SK-N-SH treated with all-trans-retinoic acid at 6 μM for 48 hours (cell line): ENCODE results near the gene KRT1.

Experiments
- ATAC-seq: fragments of 200-7000 bp; cut with Tn5 transposase; 3 replicates; pipeline ENCODE4 v1.9.1; 2020; ENCODE audit warnings: mild to moderate bottlenecking, moderate library complexity
- ARNTL ChIP-seq: fragments of 450-650 bp; formaldehyde crosslinking; IDR thresholded peaks from 2 replicates; pipeline ENCODE4 v1.5.0; 2020; ENCODE audit warnings: low read depth, mild to moderate bottlenecking, moderate library complexity, borderline replicate concordance
- BACH2 ChIP-seq: fragments of 250-450 bp; sonication (Bioruptor Pico); IDR thresholded peaks from 2 replicates; pipeline ENCODE4 v1.9.0; 2021; ENCODE audit warnings: mild to moderate bottlenecking, borderline replicate concordance
- CSDC2 ChIP-seq: fragments of 250-450 bp; sonication (Bioruptor Pico); IDR thresholded peaks from 2 replicates; pipeline ENCODE4 v1.5.0; 2020; ENCODE audit warnings: mild to moderate bottlenecking, moderate library complexity
- CSRNP3 ChIP-seq: fragments of 250-450 bp; sonication (Bioruptor Pico); IDR thresholded peaks from 2 replicates; pipeline ENCODE4 v1.5.1; 2021; ENCODE audit warnings: mild to moderate bottlenecking, moderate library complexity
- ESRRG ChIP-seq: fragments of 250-450 bp; sonication (Bioruptor Pico); IDR thresholded peaks from 2 replicates; pipeline ENCODE4 v1.6.1; 2021; ENCODE audit warnings: mild to moderate bottlenecking
- GLIS3 ChIP-seq: fragments of 250-450 bp; sonication (Bioruptor Pico); IDR thresholded peaks from 2 replicates; pipeline ENCODE4 v1.5.0; 2020; ENCODE audit warnings: mild to moderate bottlenecking, moderate library complexity
- ISL1 ChIP-seq: fragments of 250-450 bp; sonication (Bioruptor Pico); IDR thresholded peaks from 2 replicates; pipeline ENCODE4 v2.1.2; 2022; ENCODE audit warnings: mild to moderate bottlenecking, moderate library complexity
- OSR1 ChIP-seq: fragments of 250-450 bp; sonication (Bioruptor Pico); IDR thresholded peaks from 2 replicates; pipeline ENCODE4 v1.8.0; 2022; ENCODE audit warnings: moderate library complexity, mild to moderate bottlenecking, inconsistent platforms
- PATZ1 ChIP-seq: fragments of 250-450 bp; sonication (Bioruptor Pico); IDR thresholded peaks from 2 replicates; pipeline ENCODE4 v1.8.0; 2020; ENCODE audit warnings: mild to moderate bottlenecking, moderate library complexity, borderline replicate concordance
- RARB ChIP-seq: fragments of 250-450 bp; sonication (Bioruptor Pico); IDR thresholded peaks from 2 replicates; pipeline ENCODE4 v1.8.0; 2021; ENCODE audit warnings: mild to moderate bottlenecking, moderate library complexity
- SNAI2 ChIP-seq: fragments of 250-450 bp; sonication (Bioruptor Pico); IDR thresholded peaks from 2 replicates; pipeline ENCODE4 v1.5.0; 2020; ENCODE audit warnings: mild to moderate bottlenecking, moderate library complexity
- TCF4 ChIP-seq: fragments of 250-450 bp; sonication (Bioruptor Pico); IDR thresholded peaks from 2 replicates; pipeline ENCODE4 v1.8.0; 2021; ENCODE audit warnings: mild to moderate bottlenecking, moderate library complexity, borderline replicate concordance
- TOX ChIP-seq: fragments of 250-450 bp; sonication (Bioruptor Pico); IDR thresholded peaks from 2 replicates; pipeline ENCODE4 v1.8.0; 2021; ENCODE audit warnings: mild to moderate bottlenecking, moderate library complexity, borderline replicate concordance
- ZC3H10 ChIP-seq: fragments of 250-450 bp; sonication (Bioruptor Pico); IDR thresholded peaks from 2 replicates; pipeline ENCODE4 v1.5.1; 2021; ENCODE audit warnings: mild to moderate bottlenecking, moderate library complexity
- ZFP3 ChIP-seq: fragments of 250-450 bp; sonication (Bioruptor Pico); IDR thresholded peaks from 2 replicates; pipeline ENCODE4 v1.5.0; 2020; ENCODE audit warnings: mild to moderate bottlenecking, moderate library complexity
- ZFP30 ChIP-seq: fragments of 450-650 bp; formaldehyde crosslinking; IDR thresholded peaks from 2 replicates; pipeline ENCODE4 v1.5.0; 2022; ENCODE audit warnings: mild to moderate bottlenecking, moderate library complexity
- ZNF565 ChIP-seq: fragments of 450-650 bp; formaldehyde crosslinking; conservative IDR thresholded peaks from 2 replicates; pipeline ENCODE4 v1.5.0; 2020; ENCODE audit warnings: low read depth, mild to moderate bottlenecking, moderate library complexity
- ZNF70 ChIP-seq: fragments of 450-650 bp; formaldehyde crosslinking; IDR thresholded peaks from 2 replicates; pipeline ENCODE4 v1.5.0; 2020; ENCODE audit warnings: mild to moderate bottlenecking, moderate library complexity
- ZNF8 ChIP-seq: fragments of 450-650 bp; formaldehyde crosslinking; IDR thresholded peaks from 2 replicates; pipeline ENCODE4 v1.5.0; 2020; ENCODE audit warnings: mild to moderate bottlenecking, moderate library complexity
- TF ChIP-seq, protein P1 (sequence below): fragments of 250-450 bp; sonication (Bioruptor Pico); IDR thresholded peaks from 2 replicates; pipeline ENCODE4 v1.5.1; 2020; ENCODE audit warnings: low read depth, mild to moderate bottlenecking, moderate library complexity
- TF ChIP-seq, protein P2 (sequence below): fragments of 250-450 bp; sonication (Bioruptor Pico); IDR thresholded peaks from 2 replicates; pipeline ENCODE4 v1.8.0; 2021; ENCODE audit warnings: low read depth, mild to moderate bottlenecking, moderate library complexity, borderline replicate concordance

Gene KRT1

DNA sequence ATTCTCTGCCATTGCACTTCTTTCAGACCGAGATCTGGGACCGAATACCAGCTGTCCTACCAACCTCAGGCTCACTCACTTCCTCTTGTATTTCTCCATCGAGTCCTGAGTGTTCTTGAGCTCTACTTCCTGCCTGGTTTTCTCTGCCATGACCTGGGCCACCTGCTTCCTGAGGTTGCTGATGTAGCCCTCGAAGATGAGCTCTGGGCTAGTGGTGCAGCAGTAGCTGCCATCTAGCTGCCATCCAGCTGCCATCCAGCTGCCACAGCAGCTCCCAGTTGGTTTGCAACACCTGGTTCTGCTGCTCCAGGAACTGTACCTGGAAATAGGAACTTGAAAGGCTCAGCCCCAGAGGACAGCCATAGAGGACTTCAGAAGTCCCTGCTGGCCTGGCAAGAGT, 46.8 kb downstream of the KRT1 start:
- ATAC-seq, result no peak
- TF ChIP-seq, protein P1, sequence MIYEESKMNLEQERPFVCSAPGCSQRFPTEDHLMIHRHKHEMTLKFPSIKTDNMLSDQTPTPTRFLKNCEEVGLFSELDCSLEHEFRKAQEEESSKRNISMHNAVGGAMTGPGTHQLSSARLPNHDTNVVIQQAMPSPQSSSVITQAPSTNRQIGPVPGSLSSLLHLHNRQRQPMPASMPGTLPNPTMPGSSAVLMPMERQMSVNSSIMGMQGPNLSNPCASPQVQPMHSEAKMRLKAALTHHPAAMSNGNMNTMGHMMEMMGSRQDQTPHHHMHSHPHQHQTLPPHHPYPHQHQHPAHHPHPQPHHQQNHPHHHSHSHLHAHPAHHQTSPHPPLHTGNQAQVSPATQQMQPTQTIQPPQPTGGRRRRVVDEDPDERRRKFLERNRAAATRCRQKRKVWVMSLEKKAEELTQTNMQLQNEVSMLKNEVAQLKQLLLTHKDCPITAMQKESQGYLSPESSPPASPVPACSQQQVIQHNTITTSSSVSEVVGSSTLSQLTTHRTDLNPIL, result no peak
- TF ChIP-seq TOX (no peak), ZNF70 (CRISPR knock-in tag) (no peak), TCF4 (CRISPR knock-in tag) (no peak), SNAI2 (no peak), CSDC2 (CRISPR knock-in tag) (no peak)

DNA sequence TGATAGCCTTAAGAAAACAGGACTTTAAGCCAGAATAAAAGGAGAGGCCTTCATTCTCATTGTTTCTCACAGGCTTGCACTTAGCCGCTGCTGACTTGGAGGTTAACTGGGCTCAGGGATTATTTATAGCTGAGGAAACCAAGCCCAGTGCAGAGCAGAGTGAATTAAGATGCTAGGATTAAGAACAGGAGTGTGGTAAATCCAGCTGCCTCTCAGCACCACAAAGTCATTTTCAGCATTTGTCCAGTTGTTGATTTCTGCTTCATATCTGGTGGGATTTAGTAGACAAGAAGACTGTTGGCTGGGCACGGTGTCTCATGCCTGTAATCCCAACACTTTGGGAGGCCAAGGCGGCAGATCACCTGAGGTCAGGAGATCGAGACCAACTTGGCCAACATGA, 47.6 kb downstream of the KRT1 start:
- ATAC-seq, result no peak
- no peak for TF ChIP-seq GLIS3 (CRISPR knock-in tag)
- TF ChIP-seq ZNF8 (CRISPR knock-in tag), result no peak
- no peak for TF ChIP-seq ZC3H10
- no peak for TF ChIP-seq CSDC2 (CRISPR knock-in tag)
- TF ChIP-seq ZFP30 (CRISPR knock-in tag), result no peak
- TF ChIP-seq ZNF565 (CRISPR knock-in tag), result no peak
- no peak for TF ChIP-seq TCF4 (CRISPR knock-in tag)
- TF ChIP-seq OSR1 (CRISPR knock-in tag), result no peak
- no peak for TF ChIP-seq PATZ1 (CRISPR knock-in tag)
- TF ChIP-seq BACH2 (CRISPR knock-in tag), result no peak
- TF ChIP-seq, protein P2, sequence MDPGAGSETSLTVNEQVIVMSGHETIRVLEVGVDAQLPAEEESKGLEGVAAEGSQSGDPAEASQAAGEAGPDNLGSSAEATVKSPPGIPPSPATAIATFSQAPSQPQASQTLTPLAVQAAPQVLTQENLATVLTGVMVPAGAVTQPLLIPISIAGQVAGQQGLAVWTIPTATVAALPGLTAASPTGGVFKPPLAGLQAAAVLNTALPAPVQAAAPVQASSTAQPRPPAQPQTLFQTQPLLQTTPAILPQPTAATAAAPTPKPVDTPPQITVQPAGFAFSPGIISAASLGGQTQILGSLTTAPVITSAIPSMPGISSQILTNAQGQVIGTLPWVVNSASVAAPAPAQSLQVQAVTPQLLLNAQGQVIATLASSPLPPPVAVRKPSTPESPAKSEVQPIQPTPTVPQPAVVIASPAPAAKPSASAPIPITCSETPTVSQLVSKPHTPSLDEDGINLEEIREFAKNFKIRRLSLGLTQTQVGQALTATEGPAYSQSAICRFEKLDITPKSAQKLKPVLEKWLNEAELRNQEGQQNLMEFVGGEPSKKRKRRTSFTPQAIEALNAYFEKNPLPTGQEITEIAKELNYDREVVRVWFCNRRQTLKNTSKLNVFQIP (CRISPR knock-in tag), result no peak
- no peak for TF ChIP-seq CSRNP3 (CRISPR knock-in tag)
- no peak for TF ChIP-seq ZNF70 (CRISPR knock-in tag)
- no peak for TF ChIP-seq ZFP3
- TF ChIP-seq TOX, result no peak
- TF ChIP-seq ARNTL (CRISPR knock-in tag), result no peak
- TF ChIP-seq SNAI2, result no peak

GRCh38 chr12:52631676-52632459, 48.3 kb downstream of the KRT1 start:
- no peak for ATAC-seq
- no peak for TF ChIP-seq ARNTL (CRISPR knock-in tag)
- TF ChIP-seq, protein P2 (CRISPR knock-in tag), result no peak
- TF ChIP-seq CSDC2 (CRISPR knock-in tag), result no peak
- no peak for TF ChIP-seq TOX
- no peak for TF ChIP-seq ZC3H10
- TF ChIP-seq ZNF70 (CRISPR knock-in tag), result no peak
- no peak for TF ChIP-seq CSRNP3 (CRISPR knock-in tag)
- no peak for TF ChIP-seq ZNF8 (CRISPR knock-in tag)
- TF ChIP-seq TCF4 (CRISPR knock-in tag), result no peak
- TF ChIP-seq ZNF565 (CRISPR knock-in tag), result no peak
- TF ChIP-seq ESRRG (CRISPR knock-in tag), result no peak
- TF ChIP-seq BACH2 (CRISPR knock-in tag), result no peak
- no peak for TF ChIP-seq ISL1 (CRISPR knock-in tag)
- TF ChIP-seq ZFP30 (CRISPR knock-in tag), result no peak
- no peak for TF ChIP-seq RARB (CRISPR knock-in tag)
- TF ChIP-seq SNAI2, result no peak
- TF ChIP-seq, protein P1, result no peak
- TF ChIP-seq GLIS3 (CRISPR knock-in tag), result no peak
- no peak for TF ChIP-seq OSR1 (CRISPR knock-in tag)
- no peak for TF ChIP-seq PATZ1 (CRISPR knock-in tag)
